GM10266 (cell line): Measurements from ENCODE around the gene TPH1.

Experiments
- DNase-seq: peaks from one replicate; pipeline ENCODE4 v3.0.0; 2012; ENCODE audit errors: extremely low spot score
- TF ChIP-seq, protein P1 (sequence below): IDR thresholded peaks from 2 replicates; pipeline ENCODE4 v1.5.1; 2012; ENCODE audit warnings: mild to moderate bottlenecking, low read depth; ENCODE audit not compliant: control insufficient read depth, insufficient read depth; ENCODE audit errors: missing control alignments

Gene TPH1

DNA sequence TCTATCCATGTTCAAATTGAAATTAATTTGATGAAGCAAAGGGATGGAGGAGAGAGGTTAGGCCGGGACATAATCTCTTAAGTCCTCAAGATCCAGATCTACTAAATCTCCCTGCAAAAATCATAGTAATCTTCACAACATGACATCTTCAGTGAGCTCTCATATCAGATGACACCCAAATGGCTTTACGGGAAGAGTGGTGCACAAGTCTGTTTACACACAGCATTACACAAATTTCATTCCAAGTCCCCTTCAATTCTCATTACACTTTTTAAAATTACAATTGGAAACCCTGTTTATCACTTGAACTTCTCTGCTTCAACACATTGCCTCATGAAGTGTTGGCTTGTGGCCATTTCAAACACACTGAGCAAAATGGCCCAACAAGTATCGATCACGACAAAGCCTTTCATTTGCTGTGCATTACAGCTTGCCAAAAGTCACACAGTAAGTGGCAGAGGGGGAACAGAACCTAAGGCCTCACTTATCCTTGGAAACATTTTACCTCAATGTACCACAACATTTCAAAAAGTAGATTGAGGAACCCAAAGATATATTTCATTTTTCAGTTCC lies 17.9 kb upstream of the TPH1 start:
- TF ChIP-seq, protein P1, sequence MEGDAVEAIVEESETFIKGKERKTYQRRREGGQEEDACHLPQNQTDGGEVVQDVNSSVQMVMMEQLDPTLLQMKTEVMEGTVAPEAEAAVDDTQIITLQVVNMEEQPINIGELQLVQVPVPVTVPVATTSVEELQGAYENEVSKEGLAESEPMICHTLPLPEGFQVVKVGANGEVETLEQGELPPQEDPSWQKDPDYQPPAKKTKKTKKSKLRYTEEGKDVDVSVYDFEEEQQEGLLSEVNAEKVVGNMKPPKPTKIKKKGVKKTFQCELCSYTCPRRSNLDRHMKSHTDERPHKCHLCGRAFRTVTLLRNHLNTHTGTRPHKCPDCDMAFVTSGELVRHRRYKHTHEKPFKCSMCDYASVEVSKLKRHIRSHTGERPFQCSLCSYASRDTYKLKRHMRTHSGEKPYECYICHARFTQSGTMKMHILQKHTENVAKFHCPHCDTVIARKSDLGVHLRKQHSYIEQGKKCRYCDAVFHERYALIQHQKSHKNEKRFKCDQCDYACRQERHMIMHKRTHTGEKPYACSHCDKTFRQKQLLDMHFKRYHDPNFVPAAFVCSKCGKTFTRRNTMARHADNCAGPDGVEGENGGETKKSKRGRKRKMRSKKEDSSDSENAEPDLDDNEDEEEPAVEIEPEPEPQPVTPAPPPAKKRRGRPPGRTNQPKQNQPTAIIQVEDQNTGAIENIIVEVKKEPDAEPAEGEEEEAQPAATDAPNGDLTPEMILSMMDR = no peak
- no peak for DNase-seq

DNA sequence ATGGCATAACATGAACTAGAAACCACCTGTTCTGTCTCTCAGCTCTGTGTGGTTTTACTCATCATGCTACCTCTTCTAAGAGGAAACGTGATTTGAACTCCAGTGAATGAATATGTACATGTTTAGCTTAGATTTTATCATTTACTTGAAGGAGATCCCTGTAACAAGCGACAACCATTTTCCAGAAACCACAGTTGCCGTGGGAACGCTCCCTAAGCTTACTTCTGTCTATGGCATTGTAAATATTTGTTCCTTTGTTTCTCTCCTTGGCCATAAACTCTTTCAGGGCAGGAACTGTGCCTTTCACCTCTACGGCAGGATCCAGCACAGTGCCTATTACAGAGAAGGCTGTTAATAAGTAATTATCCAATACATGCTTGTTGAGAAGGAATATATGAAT lies 17.1 kb upstream of the TPH1 start:
- TF ChIP-seq, protein P1 = no peak
- DNase-seq = no peak

DNA sequence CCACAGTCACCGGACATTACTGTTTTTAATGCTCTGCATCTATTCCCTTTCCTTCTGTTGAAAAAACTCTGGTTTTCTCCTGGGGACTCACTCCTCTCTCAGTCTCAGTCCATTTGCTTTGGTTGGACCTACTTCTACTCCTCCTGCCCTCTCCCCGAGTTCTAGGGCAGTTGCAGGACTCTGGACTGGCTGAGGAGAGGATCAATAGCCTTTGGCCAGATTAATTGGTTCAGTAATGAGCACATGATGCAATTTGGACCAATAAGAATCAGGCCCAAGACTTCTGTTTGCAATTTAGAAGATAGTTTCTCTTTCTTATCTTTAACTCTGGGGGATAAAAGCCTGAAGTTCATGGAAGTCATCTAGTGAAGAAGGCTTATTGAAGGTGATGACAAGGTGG lies 15.3 kb upstream of the TPH1 start:
- no peak for DNase-seq
- TF ChIP-seq, protein P1 = no peak

DNA sequence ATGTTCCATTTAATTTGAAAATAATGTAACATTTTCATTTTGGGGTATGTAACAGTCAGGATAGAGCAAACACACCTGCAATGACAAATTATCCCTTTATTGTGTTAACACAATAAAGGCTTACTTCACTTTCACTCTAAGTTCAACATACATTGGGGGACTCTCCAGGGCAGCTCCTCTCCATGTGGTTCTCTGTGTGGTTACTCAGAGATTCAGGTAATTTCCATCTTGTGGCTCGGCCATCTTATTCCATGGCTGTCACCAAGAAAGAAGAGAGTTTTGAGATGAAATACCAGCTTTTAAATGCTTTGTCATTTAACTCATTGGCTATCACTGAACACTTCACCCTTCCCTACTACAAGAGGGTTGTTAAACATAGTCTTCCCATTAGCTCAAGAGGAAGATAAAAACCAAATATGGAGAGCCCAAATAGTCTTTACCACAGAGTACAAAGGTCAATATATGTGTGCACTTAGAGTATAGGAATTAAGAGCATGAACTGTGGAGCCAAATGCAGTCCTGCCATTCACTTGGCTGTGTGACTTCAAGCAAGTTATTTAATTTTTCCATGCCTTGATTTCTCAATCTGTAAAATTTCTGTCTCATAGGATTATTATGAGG lies 10.6 kb upstream of the TPH1 start:
- DNase-seq = no peak
- TF ChIP-seq, protein P1 = no peak

DNA sequence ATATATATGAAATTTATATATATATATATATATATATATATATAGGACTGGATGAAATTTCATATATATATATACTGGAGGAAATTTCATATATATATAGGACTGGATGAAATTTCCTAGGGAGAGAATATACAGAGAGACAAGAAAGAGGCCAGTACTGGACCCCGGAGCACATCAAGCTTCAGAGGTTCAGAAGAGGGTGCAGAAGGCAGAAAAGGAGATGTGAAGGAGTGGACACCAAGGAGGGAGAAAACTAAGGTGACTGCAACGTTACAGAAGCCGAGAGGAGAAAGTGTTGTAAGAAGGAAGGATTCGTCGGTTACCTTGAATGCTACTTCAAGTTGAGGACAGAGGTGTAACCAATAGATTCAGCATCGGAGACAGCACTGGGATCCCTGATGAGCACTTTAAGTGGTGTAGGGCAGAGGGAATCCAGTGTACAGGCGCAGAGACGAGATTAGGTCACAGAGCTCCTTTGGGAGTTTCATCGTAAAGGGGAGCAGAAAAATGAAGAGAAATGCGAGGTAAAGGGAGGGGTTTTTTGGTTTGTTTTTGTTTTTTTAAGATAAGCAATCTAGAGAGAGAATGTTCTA lies 8.5 kb upstream of the TPH1 start:
- TF ChIP-seq, protein P1 = no peak
- DNase-seq = no peak

DNA sequence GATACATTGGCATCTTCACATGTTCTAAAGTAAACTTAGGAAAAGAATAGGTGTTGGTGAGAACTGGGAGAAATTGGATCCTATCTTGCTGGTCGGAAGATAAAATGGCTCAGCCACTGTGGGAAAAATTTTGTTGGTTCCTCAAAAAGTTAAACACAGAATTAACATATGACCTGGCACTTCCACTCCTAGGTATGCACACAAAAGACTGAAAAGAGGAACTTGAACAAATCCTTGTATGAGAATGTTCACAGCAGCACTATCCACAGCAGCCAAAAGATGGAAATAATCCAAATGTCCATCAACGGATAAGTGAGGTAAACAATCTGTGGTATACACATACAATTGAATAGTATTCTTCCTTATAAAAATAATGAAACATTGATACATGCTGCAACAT lies 4.8 kb upstream of the TPH1 start:
- DNase-seq = no peak
- TF ChIP-seq, protein P1 = no peak

DNA sequence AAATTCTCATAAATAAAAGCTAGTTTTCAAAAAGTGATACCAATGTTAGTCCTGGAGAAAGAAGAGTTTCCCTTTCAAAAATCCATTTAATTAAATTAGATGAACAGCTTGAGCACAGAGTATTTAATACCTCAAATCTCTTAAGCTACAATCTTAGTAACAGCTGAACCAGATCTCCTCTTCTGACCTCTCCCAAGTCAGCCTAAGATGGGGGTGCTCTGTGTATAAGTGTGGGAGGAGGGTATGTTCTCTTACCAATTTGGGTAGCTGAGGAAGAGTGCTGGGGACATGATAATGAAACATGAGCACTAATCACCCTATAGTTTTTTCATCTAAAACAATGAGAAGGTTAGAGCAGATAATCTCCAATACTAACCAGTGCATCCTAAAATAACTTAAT lies 9.6 kb downstream of the TPH1 start:
- TF ChIP-seq, protein P1 = no peak
- DNase-seq = no peak
